ENCODE results near the gene ITPR3. TPM values are rescaled to one million over a fixed set of nuclear protein-coding genes. Genes with fewer than 3 reads are reported as not detected.
"Not testable (repeated sequence)": the region's sequence is repeated elsewhere in the genome, so short reads cannot be mapped to it uniquely, and the experiment has no call there.

Gene ITPR3
- total RNA-seq, 4 donors from 2014 or later: 174 to 206 (median 199) TPM

DNA sequence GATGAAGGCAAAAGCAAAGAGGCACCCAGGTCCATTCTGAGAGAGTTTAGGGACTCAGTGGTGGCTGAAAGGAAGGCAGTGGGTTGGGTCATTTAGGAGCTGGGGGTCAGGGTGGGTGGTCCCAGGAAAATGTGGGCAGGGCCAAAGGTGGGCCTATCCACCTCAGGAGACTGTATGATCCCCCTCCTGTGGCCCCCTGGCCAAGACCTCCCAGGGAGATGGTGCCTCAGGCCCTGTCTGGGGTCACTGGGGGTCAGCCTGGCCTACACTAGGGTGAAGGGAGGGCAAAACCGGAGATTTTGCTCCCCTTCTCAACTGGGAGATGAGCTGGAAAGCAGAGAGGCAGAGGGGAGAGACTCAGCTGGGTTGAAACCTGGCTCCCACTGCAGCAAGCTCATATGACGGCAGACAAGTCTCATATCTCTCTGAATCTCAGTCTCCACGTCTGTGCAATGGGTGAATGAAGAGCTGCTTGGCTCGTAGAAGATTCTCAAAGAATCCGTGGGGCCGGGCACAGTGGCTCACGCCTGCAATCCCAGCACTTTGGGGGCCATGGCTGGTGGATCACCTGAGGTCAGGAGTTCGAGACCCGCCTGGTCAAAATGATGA lies 29.6 kb upstream of the ITPR3 start:
- TF ChIP-seq, protein P1, sequence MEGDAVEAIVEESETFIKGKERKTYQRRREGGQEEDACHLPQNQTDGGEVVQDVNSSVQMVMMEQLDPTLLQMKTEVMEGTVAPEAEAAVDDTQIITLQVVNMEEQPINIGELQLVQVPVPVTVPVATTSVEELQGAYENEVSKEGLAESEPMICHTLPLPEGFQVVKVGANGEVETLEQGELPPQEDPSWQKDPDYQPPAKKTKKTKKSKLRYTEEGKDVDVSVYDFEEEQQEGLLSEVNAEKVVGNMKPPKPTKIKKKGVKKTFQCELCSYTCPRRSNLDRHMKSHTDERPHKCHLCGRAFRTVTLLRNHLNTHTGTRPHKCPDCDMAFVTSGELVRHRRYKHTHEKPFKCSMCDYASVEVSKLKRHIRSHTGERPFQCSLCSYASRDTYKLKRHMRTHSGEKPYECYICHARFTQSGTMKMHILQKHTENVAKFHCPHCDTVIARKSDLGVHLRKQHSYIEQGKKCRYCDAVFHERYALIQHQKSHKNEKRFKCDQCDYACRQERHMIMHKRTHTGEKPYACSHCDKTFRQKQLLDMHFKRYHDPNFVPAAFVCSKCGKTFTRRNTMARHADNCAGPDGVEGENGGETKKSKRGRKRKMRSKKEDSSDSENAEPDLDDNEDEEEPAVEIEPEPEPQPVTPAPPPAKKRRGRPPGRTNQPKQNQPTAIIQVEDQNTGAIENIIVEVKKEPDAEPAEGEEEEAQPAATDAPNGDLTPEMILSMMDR (IDR thresholded peaks at IDR 0.05): no peak
- TF ChIP-seq POLR2AphosphoS5 (IDR thresholded peaks at IDR 0.05) (no peak), POLR2A (IDR thresholded peaks at IDR 0.05) (no peak), EP300 (IDR thresholded peaks at IDR 0.05) (no peak)

DNA sequence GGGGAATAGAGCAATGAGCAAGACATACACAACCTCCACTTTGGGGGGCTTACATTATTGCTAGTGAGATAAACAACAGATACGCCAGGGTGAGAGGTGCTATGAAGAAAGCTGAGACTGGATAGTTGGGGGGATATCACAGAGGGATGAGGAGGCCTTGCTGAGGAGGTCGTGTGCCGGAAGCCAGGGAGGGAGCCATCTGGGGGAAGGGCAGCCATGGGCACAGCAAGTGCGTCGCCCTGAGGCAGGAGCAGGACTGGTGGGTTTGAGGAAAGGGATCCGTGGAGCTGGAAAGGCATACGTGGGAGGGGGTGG lies 28.9 kb upstream of the ITPR3 start:
- no peak for DNase-seq (ENCODE audit: low spot score in 2 of 2)
- Histone ChIP-seq H3K27me3 (no peaks in the 10 kb centered on the region), H3K27ac (no peak overlapping the region), H3K4me1 (peaks cover 34% of the 10 kb centered on the region), H3K4me3 (no peak overlapping the region), H3K9me3 (no peaks in the 10 kb centered on the region), H3K36me3 (no peaks in the 10 kb centered on the region)
- 89% methylated on average over 7 of the region's 7 CpGs for WGBS
- TF ChIP-seq POLR2AphosphoS5 (IDR thresholded peaks at IDR 0.05) (no peak), EP300 (IDR thresholded peaks at IDR 0.05) (no peak), POLR2A (IDR thresholded peaks at IDR 0.05) (no peak)
- TF ChIP-seq, protein P1 (IDR thresholded peaks at IDR 0.05): no peak

More for the DNA sequence above, 29.6 kb upstream of the ITPR3 start:
- WGBS: 94% methylated on average over 9 of the region's 9 CpGs
- no peaks in the 10 kb centered on the region for H3K9me3 ChIP-seq
- no peak overlapping the region for H3K4me3 ChIP-seq
- no peak overlapping the region for H3K27ac ChIP-seq
- H3K27me3 ChIP-seq: no peaks in the 10 kb centered on the region
- no peak for DNase-seq (ENCODE audit: low spot score in 2 of 2)
- no peaks in the 10 kb centered on the region for H3K36me3 ChIP-seq
- H3K4me1 ChIP-seq: peaks cover 34% of the 10 kb centered on the region

DNA sequence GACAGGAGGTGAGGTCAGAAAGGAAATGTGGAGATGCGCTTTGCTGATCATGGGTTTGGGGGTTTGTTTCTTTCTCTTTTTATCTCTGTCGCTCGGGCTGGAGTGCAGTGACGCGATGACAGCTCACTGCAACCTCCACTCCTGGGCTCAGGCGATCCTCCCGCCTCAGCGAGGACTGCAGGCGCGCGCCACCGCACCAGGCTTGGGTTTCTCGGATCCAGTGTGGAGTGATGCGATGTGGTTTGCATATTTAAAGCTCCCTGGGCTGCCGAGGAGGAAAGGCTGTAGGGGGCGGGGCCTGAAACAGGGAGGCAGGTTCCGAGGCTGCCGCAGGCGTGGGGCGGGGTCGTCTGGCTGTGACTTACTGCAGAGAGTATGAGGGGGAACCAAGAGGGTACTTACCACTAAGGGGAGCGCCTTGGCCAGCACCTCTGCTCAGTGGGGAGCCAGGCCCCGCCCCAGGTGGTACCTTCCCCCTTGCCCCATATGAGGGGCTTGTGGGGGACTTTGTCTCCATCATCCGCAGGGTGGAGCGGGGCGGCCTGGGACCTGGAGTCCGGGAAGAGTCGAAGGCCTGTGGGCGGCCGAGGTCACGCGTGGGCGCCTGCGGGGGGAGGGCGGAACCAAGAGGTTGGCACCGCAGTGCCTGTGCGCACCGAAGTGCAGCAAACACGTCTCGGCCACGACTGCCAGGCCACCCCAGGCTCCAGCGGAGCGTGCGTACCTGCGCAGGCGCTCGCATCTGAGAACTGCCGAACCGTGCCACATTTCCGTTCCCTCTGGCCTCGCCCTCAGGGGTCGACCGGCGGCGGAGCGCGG lies 28.3 kb upstream of the ITPR3 start:
- DNase-seq (ENCODE audit: low spot score in 2 of 2): no peak
- peak overlapping the region; percentile 28 for H3K4me3 ChIP-seq

DNA sequence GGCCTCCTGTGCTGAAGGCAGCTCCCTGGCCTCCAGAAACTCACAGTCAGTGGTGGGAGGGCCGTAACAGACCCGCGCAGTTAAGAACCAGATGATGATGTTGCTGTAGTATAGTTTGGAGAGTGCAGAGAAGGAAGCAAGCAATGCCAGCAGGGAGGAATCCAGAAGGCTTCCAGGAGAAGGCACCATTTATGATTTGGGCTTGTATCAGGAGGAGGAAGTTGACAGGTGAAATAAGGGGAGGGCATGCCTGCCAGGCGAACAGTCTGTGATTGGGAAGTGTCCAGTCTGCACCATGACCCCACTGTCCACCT lies 27.8 kb upstream of the ITPR3 start:
- 36% methylated on average over 4 of the region's 4 CpGs for WGBS
- peak overlapping the region; percentile 28 for H3K4me3 ChIP-seq
- DNase-seq (ENCODE audit: low spot score in 2 of 2): no peak
- H3K4me1 ChIP-seq: peaks cover 34% of the 10 kb centered on the region
- H3K27me3 ChIP-seq: no peaks in the 10 kb centered on the region
- H3K9me3 ChIP-seq: no peaks in the 10 kb centered on the region
- TF ChIP-seq, protein P1 (IDR thresholded peaks at IDR 0.05): no peak
- no peak for TF ChIP-seq POLR2A (IDR thresholded peaks at IDR 0.05)
- TF ChIP-seq EP300 (IDR thresholded peaks at IDR 0.05): no peak
- no peak for TF ChIP-seq POLR2AphosphoS5 (IDR thresholded peaks at IDR 0.05)
- H3K27ac ChIP-seq: no peak overlapping the region
- H3K36me3 ChIP-seq: no peaks in the 10 kb centered on the region

More for the DNA sequence above, 28.3 kb upstream of the ITPR3 start:
- TF ChIP-seq POLR2A (IDR thresholded peaks at IDR 0.05) (no peak), POLR2AphosphoS5 (IDR thresholded peaks at IDR 0.05) (no peak), EP300 (IDR thresholded peaks at IDR 0.05) (no peak)
- TF ChIP-seq, protein P1 (IDR thresholded peaks at IDR 0.05): no peak
- Histone ChIP-seq H3K27me3 (no peaks in the 10 kb centered on the region), H3K36me3 (no peaks in the 10 kb centered on the region), H3K4me1 (peaks cover 34% of the 10 kb centered on the region), H3K9me3 (no peaks in the 10 kb centered on the region), H3K27ac (no peak overlapping the region)
- WGBS: 54% methylated on average over 32 of the region's 57 CpGs

DNA sequence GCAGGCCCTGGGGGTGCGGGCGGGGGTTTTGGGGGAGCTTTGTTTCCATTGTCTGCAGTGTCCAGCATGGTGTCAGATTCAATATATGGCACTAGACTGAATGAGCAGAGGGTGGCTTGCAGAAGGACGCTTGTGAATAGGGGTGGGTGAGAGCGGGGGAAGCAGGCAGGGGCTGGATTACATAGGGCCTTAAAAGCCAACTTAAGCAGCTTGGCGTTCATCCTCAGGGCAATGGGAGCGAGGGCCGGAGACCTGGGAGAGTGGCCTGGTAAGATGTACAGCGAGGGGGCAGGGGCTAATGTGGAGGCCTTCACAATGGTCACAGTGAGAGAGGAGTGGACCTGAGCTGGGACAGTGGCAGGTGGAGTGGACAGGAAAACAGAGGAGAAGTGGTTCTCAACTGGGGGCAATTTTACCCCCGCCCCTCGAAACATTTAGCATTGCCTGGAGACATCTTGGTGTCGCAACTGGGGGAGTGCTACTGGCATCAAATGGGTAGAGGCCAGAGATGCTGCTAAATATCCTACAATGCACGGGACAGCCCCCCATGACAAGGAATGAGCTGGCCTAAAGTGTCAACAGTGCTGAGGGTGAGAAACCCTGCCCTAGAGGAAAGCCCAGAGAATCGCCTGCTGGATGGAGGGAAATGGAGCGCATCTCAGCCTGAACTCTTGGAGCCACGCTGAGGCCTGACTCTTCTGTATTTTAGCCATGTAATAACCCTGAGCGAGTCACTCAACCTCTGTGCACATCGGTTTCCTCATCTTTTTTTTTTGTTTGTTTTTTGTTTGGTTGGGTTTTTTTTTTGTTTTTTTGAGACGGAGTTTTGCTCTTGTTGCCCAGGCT lies 25.9 kb upstream of the ITPR3 start:
- H3K9me3 ChIP-seq: no peaks in the 10 kb centered on the region
- TF ChIP-seq EP300 (IDR thresholded peaks at IDR 0.05) (no peak), POLR2A (IDR thresholded peaks at IDR 0.05) (no peak), POLR2AphosphoS5 (IDR thresholded peaks at IDR 0.05) (no peak)
- no peaks in the 10 kb centered on the region for H3K36me3 ChIP-seq
- no peak overlapping the region for H3K27ac ChIP-seq
- 93% methylated on average over 18 of the region's 18 CpGs for WGBS
- H3K4me1 ChIP-seq: peaks cover 32% of the 10 kb centered on the region
- H3K27me3 ChIP-seq: no peaks in the 10 kb centered on the region
- no peak for DNase-seq (ENCODE audit: low spot score in 2 of 2)
- H3K4me3 ChIP-seq: no peak overlapping the region

DNA sequence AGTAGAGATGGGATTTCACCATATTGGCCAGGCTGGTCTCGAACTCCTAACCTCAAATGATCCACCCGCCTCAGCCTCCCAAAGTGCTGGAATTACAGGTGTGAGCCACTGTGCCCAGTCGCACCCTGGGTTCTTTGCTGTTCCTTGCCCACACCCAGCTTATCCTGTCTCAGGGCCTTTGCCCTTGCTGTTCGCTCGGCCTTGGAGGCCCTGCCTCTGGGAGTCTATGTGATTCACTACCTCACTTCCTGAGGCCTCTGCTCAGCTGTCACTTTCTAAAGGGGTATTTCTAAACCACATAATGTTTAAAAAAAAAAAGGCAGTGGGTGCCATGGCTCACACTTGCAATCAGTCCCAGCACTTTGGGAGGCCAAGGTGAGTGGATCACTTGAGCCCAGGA lies 24.2 kb upstream of the ITPR3 start:
- H3K36me3 ChIP-seq; DNase-seq (ENCODE audit: low spot score in 2 of 2); H3K27ac ChIP-seq; H3K4me3 ChIP-seq; H3K27me3 ChIP-seq; H3K9me3 ChIP-seq: not testable (repeated sequence)
- 94% methylated on average over 5 of the region's 5 CpGs for WGBS
- H3K4me1 ChIP-seq: peaks cover 17% of the 10 kb centered on the region

Measured in suprapubic skin (tissue), 4 donors.